ENCODE results near the gene TMPRSS4.

GRCh38 chr11:118028626-118029025 lies 48.3 kb upstream of the TMPRSS4 start:
- no peak for TF ChIP-seq CTCF (conservative IDR thresholded peaks at IDR 0.05; ENCODE audit: low read depth in 2 of 2)
- no peak for TF ChIP-seq ZNF331 (CRISPR knock-in tag; IDR thresholded peaks at IDR 0.05; ENCODE audit: low read depth)
- TF ChIP-seq EZH2phosphoT487 (IDR thresholded peaks at IDR 0.05; ENCODE audit: unreplicated experiment) = no peak
- no peak for TF ChIP-seq NANOG (IDR thresholded peaks at IDR 0.05; ENCODE audit: borderline replicate concordance)
- TF ChIP-seq POLR2AphosphoS5 (IDR thresholded peaks at IDR 0.05; ENCODE audit: low read depth) = no peak
- no peak for TF ChIP-seq EZH2 (IDR thresholded peaks at IDR 0.05; ENCODE audit: low read depth, unreplicated experiment)
- TF ChIP-seq REST (IDR thresholded peaks at IDR 0.05; ENCODE audit: unreplicated experiment) = no peak
- no peak for TF ChIP-seq ZNF462 (CRISPR knock-in tag; IDR thresholded peaks at IDR 0.05)
- no peak for TF ChIP-seq JUNB (IDR thresholded peaks at IDR 0.05; ENCODE audit: unreplicated experiment)
- no peak for TF ChIP-seq CREB1 (CRISPR knock-in tag; IDR thresholded peaks at IDR 0.05; ENCODE audit: low read depth)
- no peak for TF ChIP-seq STAT1 (IDR thresholded peaks at IDR 0.05; ENCODE audit: unreplicated experiment)
- no peak for TF ChIP-seq ETS1 (IDR thresholded peaks at IDR 0.05)
- TF ChIP-seq ZNF114 (CRISPR knock-in tag; IDR thresholded peaks at IDR 0.05) = no peak
